Measurements from ENCODE around the gene MPL. TPM values are rescaled to one million over a fixed set of nuclear protein-coding genes. Genes with fewer than 3 reads are reported as not detected.

MPL gene
- total RNA-seq, 2 experiments from 2014 or later: not detected

- Mint-ChIP-seq H3K27me3 (no peaks in the 10 kb centered on the region), H3K36me3 (ENCODE audit: low read depth) (peaks cover 58% of the 10 kb centered on the region), H3K4me3 (no peak overlapping the region), H3K27ac (peak overlapping the region; percentile 29), H3K9me3 (no peaks in the 10 kb centered on the region), H3K4me1 (ENCODE audit: low read depth) (peaks cover 6% of the 10 kb centered on the region)
- ChIA-PET POLR2A (interaction anchor here (0.6 to 1.3 kb wide), 2 partner anchors 13 to 21 kb away, joined by 3 to 5 read pairs; partner anchors contain the start of gene ELOVL1), CTCF (no interaction called here)
- intact Hi-C loops (cut with DNase I, micrococcal nuclease): no loop called here
- DNase-seq (peak in 2 of 14 experiments; percentile 46 to 58), ATAC-seq (ENCODE audit: poor library complexity) (no peak)
- Histone ChIP-seq H3K27ac (ENCODE audit: low read depth in 1 of 2, low read length in 2 of 2) (no peak overlapping the region), H3K9me3 (ENCODE audit: control insufficient read depth in 1 of 2, insufficient read depth in 1 of 2, low read length in 2 of 2) (no peaks in the 10 kb centered on the region), H3K27me3 (ENCODE audit: control insufficient read depth in 1 of 2, insufficient read depth in 2 of 2, low read length in 2 of 2) (no peaks in the 10 kb centered on the region), H3K36me3 (ENCODE audit: insufficient read depth, low read length) (peaks cover 48% of the 10 kb centered on the region), H3K4me1 (ENCODE audit: insufficient read depth, low read length) (peaks cover 2% of the 10 kb centered on the region), H3K4me3 (ENCODE audit: low read length) (no peak overlapping the region)
- TF ChIP-seq CTCF (IDR thresholded peaks at IDR 0.05): no peak
These were observed 44.0 kb downstream of the MPL start for GRCh38 chr1:43381612-43382011.

DNA sequence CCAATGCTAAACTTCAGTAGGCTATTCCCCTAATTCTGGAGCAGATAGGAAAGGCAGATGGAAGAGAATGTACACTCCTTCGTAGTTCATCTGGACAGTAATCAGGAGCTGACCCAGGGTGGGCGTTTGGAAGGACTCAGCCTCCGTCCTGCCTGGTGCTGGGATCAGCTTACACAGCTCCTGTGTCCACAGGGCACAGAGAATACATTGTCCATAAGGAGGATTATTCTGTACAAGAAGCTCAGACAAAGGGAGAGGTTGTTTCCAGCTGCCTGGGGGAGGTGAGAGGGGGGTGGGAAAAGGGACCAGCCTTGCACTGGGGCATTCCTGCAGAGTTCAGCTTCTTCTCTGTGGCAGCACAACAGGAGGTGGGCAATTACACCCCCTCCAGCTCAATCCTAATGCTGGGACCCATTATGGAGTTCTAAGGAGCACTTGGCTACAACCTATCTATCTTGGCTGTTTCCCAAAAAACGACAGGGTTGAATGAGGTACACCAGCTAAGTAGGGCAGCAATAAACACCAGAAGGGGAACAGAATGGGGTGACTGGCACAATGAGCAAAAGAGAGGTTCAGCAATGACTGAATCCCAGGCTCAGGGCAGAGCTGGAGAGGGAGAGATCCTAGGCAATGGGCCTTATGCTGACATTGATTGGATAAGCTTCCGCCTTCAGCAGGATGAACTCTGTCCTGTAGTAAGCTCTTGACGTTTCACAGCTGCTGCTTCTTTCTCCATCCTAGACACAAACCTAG lies 44.6 kb downstream of the MPL start:
- Mint-ChIP-seq H3K27ac (peak overlapping the region; percentile 0), H3K36me3 (ENCODE audit: low read depth) (peaks cover 64% of the 10 kb centered on the region), H3K4me3 (peak overlapping the region; percentile 47), H3K9me3 (no peaks in the 10 kb centered on the region), H3K4me1 (ENCODE audit: low read depth) (peaks cover 6% of the 10 kb centered on the region), H3K27me3 (no peaks in the 10 kb centered on the region)
- ChIA-PET CTCF (no interaction called here), POLR2A (interaction anchor here (0.6 to 1.3 kb wide), 3 partner anchors 8 to 21 kb away, joined by 3 to 5 read pairs (median 3); partner anchors contain the start of gene ELOVL1)
- H3K36me3 ChIP-seq (ENCODE audit: insufficient read depth, low read length): peaks cover 54% of the 10 kb centered on the region
- H3K4me3 ChIP-seq (ENCODE audit: low read length): no peak overlapping the region
- H3K27me3 ChIP-seq (ENCODE audit: control insufficient read depth in 1 of 2, insufficient read depth in 2 of 2, low read length in 2 of 2): no peaks in the 10 kb centered on the region
- no peaks in the 10 kb centered on the region for H3K9me3 ChIP-seq (ENCODE audit: control insufficient read depth in 1 of 2, insufficient read depth in 1 of 2, low read length in 2 of 2)
- H3K27ac ChIP-seq (ENCODE audit: low read depth in 1 of 2, low read length in 2 of 2): no peak overlapping the region
- ATAC-seq (ENCODE audit: poor library complexity) (no peak), DNase-seq (no peak)
- TF ChIP-seq CTCF (IDR thresholded peaks at IDR 0.05): no peak
- H3K4me1 ChIP-seq (ENCODE audit: insufficient read depth, low read length): peaks cover 2% of the 10 kb centered on the region
- intact Hi-C loops (cut with DNase I, micrococcal nuclease): no loop called here

DNA sequence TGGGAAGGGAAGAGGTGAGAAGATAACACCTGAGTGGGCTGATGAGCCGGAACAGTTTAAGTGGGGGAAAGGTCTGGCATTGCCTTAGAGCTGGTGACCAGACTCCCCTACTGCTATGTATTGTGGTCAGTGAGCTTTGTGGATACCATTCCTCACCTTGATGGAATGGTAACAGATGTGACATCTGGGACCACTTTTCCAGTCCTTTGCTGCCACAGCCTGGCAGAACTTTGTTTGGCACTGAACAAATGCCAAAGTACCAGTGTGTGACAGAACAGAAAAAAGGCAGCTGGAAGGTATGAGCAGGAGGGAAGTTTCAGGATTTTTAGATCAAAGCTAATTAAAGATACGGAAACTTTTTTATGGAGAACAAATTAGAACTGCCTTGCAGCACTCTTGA lies 45.8 kb downstream of the MPL start:
- Histone ChIP-seq H3K36me3 (ENCODE audit: insufficient read depth, low read length) (peaks cover 59% of the 10 kb centered on the region), H3K4me3 (ENCODE audit: low read length) (no peak overlapping the region), H3K27me3 (ENCODE audit: control insufficient read depth in 1 of 2, insufficient read depth in 2 of 2, low read length in 2 of 2) (no peaks in the 10 kb centered on the region), H3K9me3 (ENCODE audit: control insufficient read depth in 1 of 2, insufficient read depth in 1 of 2, low read length in 2 of 2) (no peaks in the 10 kb centered on the region), H3K4me1 (ENCODE audit: insufficient read depth, low read length) (peaks cover 6% of the 10 kb centered on the region), H3K27ac (ENCODE audit: low read depth in 1 of 2, low read length in 2 of 2) (no peak overlapping the region)
- intact Hi-C loops (cut with DNase I, micrococcal nuclease): no loop called here
- TF ChIP-seq CTCF (IDR thresholded peaks at IDR 0.05): no peak
- ChIA-PET CTCF (no interaction called here), POLR2A (no interaction called here)
- no peak for DNase-seq
- Mint-ChIP-seq H3K9me3 (no peaks in the 10 kb centered on the region), H3K4me3 (peak overlapping the region; percentile 18), H3K27ac (no peak overlapping the region), H3K4me1 (ENCODE audit: low read depth) (peaks cover 17% of the 10 kb centered on the region), H3K36me3 (ENCODE audit: low read depth) (peaks cover 73% of the 10 kb centered on the region), H3K27me3 (no peaks in the 10 kb centered on the region)
- no peak for ATAC-seq (ENCODE audit: poor library complexity)
